ENCODE data around the gene RREB1.

DNA sequence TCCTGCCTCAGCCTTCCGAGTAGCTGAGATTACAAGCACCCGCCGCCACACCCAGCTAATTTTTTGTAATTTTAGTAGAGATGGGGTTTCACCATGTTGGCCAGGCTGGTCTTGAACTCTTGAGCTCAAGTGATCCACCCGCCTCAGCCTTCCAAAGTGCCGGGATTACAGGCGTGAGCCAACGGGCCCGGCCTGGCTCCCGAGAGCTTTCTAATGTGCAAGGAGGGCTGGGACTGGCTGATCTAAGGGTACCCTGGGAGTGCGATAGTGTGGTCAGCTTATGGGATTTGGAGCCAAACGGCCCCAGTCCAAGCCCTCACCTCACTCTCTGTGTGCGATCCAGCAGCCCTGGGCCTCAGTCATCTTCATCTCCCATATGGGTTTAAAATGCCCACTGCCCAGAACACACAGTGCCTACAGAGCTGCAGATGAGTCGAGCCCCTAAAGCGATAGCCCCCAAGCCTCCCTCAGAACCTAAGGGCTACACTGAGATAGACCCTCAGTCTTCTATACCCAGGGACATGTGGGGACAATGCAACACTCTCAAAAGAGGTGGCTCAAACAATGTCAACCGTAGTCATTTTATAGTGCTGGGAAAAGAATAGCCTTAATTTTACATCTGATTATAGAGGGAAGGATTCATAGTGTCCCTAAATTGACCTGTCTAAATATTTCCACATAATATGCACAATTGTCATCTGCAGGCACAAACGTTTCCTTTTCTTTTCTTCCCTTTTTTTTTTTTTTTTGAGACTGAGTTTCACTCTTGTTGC is 155.2 kb downstream of the RREB1 start:
- TF ChIP-seq, protein P1, sequence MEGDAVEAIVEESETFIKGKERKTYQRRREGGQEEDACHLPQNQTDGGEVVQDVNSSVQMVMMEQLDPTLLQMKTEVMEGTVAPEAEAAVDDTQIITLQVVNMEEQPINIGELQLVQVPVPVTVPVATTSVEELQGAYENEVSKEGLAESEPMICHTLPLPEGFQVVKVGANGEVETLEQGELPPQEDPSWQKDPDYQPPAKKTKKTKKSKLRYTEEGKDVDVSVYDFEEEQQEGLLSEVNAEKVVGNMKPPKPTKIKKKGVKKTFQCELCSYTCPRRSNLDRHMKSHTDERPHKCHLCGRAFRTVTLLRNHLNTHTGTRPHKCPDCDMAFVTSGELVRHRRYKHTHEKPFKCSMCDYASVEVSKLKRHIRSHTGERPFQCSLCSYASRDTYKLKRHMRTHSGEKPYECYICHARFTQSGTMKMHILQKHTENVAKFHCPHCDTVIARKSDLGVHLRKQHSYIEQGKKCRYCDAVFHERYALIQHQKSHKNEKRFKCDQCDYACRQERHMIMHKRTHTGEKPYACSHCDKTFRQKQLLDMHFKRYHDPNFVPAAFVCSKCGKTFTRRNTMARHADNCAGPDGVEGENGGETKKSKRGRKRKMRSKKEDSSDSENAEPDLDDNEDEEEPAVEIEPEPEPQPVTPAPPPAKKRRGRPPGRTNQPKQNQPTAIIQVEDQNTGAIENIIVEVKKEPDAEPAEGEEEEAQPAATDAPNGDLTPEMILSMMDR (IDR thresholded peaks at IDR 0.05; ENCODE audit: insufficient read depth, low read length), result no peak
- TF ChIP-seq POLR2AphosphoS5 (IDR thresholded peaks at IDR 0.05; ENCODE audit: low read depth), result no peak
- no peak for TF ChIP-seq SPI1 (IDR thresholded peaks at IDR 0.05; ENCODE audit: borderline replicate concordance, low read depth)
- TF ChIP-seq REST (IDR thresholded peaks at IDR 0.05; ENCODE audit: insufficient replicate concordance, low read depth), result no peak
